Memory B cell (primary cell): Measurements from ENCODE around the gene MTPN.

Experiments used
- ATAC-seq: fragments of 150-1000 bp; cut with Tn5 transposase; 2 replicates; pipeline ENCODE4 v1.10.0; 2021; ENCODE audit warnings: low read depth, mild to moderate bottlenecking, moderate library complexity
- DNase-seq, 2 donors: peaks; one replicate each; pipeline ENCODE4 v3.0.0; 2022; ENCODE audit warnings: low spot score in 2 of 2
- H3K27ac Mint-ChIP-seq: one replicate; pipeline ENCODE4 v1.8.0; 2022; ENCODE audit warnings: mild to moderate bottlenecking, moderate library complexity, mixed read lengths
- H3K27me3 Mint-ChIP-seq: one replicate; pipeline ENCODE4 v1.8.0; 2022; ENCODE audit warnings: mixed read lengths
- H3K36me3 Mint-ChIP-seq: one replicate; pipeline ENCODE4 v1.8.0; 2022; ENCODE audit warnings: mild to moderate bottlenecking, mixed read lengths
- H3K4me1 Mint-ChIP-seq: one replicate; pipeline ENCODE4 v1.8.0; 2022; ENCODE audit warnings: mixed read lengths
- H3K4me3 Mint-ChIP-seq: one replicate; pipeline ENCODE4 v1.8.0; 2022; ENCODE audit warnings: mild to moderate bottlenecking, moderate library complexity, mixed read lengths
- H3K9me3 Mint-ChIP-seq: one replicate; pipeline ENCODE4 v1.8.0; 2022; ENCODE audit warnings: mixed read lengths

The MTPN gene

GRCh38 chr7:135958173-135958572, 19.0 kb downstream of the MTPN start:
- Mint-ChIP-seq H3K36me3 (peaks cover 24% of the 10 kb centered on the region), H3K9me3 (no peaks in the 10 kb centered on the region), H3K27me3 (no peaks in the 10 kb centered on the region), H3K4me1 (peaks cover 50% of the 10 kb centered on the region), H3K27ac (peak overlapping the region; percentile 24), H3K4me3 (no peak overlapping the region)
- DNase-seq, result no peak
- no peak for ATAC-seq

GRCh38 chr7:135957627-135958026, 19.5 kb downstream of the MTPN start:
- Mint-ChIP-seq H3K27ac (peak overlapping the region; percentile 46), H3K36me3 (peaks cover 27% of the 10 kb centered on the region), H3K4me1 (peaks cover 49% of the 10 kb centered on the region), H3K9me3 (no peaks in the 10 kb centered on the region), H3K4me3 (no peak overlapping the region), H3K27me3 (no peaks in the 10 kb centered on the region)
- DNase-seq (no peak), ATAC-seq (peak; percentile 56)

DNA sequence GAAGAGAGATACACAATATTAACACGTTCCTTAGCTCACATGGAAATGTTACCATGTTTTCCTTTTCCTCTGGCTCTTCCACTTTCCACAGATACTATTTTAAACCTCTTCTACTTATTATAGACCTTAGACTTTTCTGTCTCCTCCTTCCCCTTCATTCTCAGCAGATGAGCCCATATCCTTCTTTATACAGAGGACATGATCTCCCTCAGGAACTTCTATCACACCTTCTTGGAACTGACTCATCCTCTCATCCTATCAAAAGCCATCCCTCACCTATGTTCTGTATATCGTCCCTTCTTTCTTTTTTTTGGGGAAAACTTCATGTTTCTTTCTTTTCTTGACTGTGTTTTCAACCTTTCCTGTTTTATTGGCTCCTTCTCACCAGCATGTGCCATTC, 20.8 kb downstream of the MTPN start:
- no peak overlapping the region for H3K4me3 Mint-ChIP-seq
- peak overlapping the region; percentile 51 for H3K27ac Mint-ChIP-seq
- peaks cover 46% of the 10 kb centered on the region for H3K4me1 Mint-ChIP-seq
- H3K9me3 Mint-ChIP-seq, result no peaks in the 10 kb centered on the region
- DNase-seq (no peak), ATAC-seq (no peak)
- H3K27me3 Mint-ChIP-seq, result no peaks in the 10 kb centered on the region
- H3K36me3 Mint-ChIP-seq, result peaks cover 28% of the 10 kb centered on the region

DNA sequence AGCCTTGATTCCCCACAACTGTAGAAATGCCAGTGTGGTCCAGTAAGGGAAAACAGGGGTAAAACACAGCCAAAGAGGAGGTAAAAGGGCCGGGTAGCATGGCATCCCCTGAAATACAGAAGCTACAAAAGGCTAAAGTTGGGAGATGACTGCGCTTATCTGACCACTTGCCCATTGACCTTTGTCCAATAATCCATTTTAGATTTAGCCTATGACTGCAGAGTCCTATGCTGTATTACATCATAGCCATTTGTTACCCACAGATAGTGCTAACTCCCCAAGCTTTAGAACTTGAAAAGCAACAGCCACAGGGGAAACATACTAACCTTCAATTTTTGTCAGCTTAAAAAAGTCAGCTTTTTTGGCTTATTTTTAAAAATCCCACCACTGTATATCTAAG, 26.2 kb downstream of the MTPN start:
- Mint-ChIP-seq H3K36me3 (peaks cover 37% of the 10 kb centered on the region), H3K4me3 (no peak overlapping the region), H3K27ac (peak overlapping the region; percentile 12), H3K9me3 (no peaks in the 10 kb centered on the region), H3K27me3 (no peaks in the 10 kb centered on the region), H3K4me1 (peaks cover 41% of the 10 kb centered on the region)
- ATAC-seq (no peak), DNase-seq (no peak)

DNA sequence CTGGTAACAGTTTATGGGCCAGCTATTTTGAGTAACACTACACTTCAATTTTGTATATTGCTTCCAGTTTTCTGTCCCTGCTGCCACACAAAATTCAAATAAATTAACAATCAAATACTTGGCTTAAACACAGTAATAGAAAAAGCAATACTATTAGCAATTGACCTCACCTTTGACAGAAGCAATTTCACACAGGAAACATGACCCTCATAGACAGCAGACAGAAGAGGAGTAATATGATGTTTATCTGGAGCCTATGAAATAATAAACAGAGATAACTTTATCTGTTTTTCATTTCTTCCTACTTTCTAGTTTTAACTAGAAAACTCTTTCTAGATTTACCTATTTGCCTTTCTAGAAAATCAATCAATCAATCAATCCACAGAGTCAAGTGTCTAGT, 26.7 kb downstream of the MTPN start:
- H3K27ac Mint-ChIP-seq, result peak overlapping the region; percentile 12
- H3K36me3 Mint-ChIP-seq, result peaks cover 35% of the 10 kb centered on the region
- ATAC-seq, result no peak
- H3K27me3 Mint-ChIP-seq, result no peaks in the 10 kb centered on the region
- no peak for DNase-seq
- peaks cover 38% of the 10 kb centered on the region for H3K4me1 Mint-ChIP-seq
- H3K4me3 Mint-ChIP-seq, result no peak overlapping the region
- no peaks in the 10 kb centered on the region for H3K9me3 Mint-ChIP-seq

DNA sequence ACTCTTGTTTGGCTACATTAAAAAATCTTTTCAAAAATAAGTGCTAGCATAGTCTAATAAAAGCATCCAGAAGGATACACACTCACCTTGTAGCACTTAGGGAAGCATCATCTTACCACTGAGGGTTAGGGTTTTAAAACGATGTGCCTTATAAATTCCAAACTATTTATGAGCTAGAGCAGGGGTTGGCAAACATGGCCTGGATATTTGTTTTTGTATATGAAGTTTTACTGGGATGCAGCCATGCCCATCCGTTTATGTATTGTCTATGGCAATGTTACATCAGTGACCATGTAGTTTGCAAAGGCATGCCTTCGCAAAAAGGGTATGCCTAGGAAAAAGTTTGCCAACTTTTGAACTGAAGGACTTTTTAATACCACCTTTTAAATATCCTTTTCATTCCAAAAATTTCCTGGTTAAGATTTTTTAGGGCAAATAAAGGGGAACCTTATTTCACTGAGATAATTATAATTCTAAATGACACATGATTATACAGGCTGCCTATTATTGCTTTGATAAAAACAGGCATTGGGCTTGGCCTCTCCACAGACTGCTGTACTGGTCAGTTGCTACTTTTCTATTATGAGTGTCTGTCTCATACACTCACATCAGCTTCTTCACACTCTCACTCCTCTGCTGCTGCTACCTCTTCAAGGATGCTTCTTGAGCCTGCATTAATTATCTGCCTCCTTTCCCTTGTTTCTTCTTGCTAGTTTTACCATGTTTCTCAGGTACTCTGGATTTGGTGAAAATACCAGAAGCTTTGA, 30.7 kb downstream of the MTPN start:
- Mint-ChIP-seq H3K27ac (no peak overlapping the region), H3K36me3 (peaks cover 26% of the 10 kb centered on the region), H3K9me3 (no peaks in the 10 kb centered on the region), H3K27me3 (no peaks in the 10 kb centered on the region), H3K4me3 (no peak overlapping the region), H3K4me1 (peaks cover 28% of the 10 kb centered on the region)
- ATAC-seq, result no peak
- DNase-seq, result no peak

- H3K4me3 Mint-ChIP-seq, result no peak overlapping the region
- DNase-seq (no peak), ATAC-seq (no peak)
- H3K4me1 Mint-ChIP-seq, result peaks cover 23% of the 10 kb centered on the region
- H3K9me3 Mint-ChIP-seq, result no peaks in the 10 kb centered on the region
- H3K27ac Mint-ChIP-seq, result no peak overlapping the region
- H3K27me3 Mint-ChIP-seq, result no peaks in the 10 kb centered on the region
- H3K36me3 Mint-ChIP-seq, result peaks cover 17% of the 10 kb centered on the region
These were observed 32.4 kb downstream of the MTPN start for GRCh38 chr7:135944753-135945152.

GRCh38 chr7:135943134-135943879, 33.9 kb downstream of the MTPN start:
- Mint-ChIP-seq H3K27me3 (no peaks in the 10 kb centered on the region), H3K4me3 (no peak overlapping the region), H3K9me3 (no peaks in the 10 kb centered on the region), H3K36me3 (peaks cover 13% of the 10 kb centered on the region), H3K27ac (peak overlapping the region; percentile 67), H3K4me1 (peaks cover 29% of the 10 kb centered on the region)
- ATAC-seq, result no peak
- no peak for DNase-seq

DNA sequence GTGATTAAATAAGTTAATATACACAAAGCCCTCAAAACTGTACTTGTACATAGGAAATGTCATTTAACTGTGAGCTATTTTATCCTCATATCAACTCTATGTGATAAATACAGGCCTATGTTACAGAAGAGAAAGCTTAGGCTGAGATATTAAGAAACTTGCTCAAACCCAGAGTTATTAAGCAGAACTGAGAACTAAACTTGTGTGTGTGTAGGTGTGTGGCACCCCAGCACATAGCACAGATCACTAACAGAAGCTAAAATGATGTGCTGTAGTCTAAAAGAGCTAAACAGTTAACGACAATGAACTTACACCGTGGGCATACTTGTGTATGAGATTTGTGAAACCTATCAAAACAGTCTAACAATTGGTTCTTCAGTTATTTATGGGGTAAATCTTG, 34.5 kb downstream of the MTPN start:
- Mint-ChIP-seq H3K27me3 (no peaks in the 10 kb centered on the region), H3K4me3 (no peak overlapping the region), H3K4me1 (peaks cover 32% of the 10 kb centered on the region)

DNA sequence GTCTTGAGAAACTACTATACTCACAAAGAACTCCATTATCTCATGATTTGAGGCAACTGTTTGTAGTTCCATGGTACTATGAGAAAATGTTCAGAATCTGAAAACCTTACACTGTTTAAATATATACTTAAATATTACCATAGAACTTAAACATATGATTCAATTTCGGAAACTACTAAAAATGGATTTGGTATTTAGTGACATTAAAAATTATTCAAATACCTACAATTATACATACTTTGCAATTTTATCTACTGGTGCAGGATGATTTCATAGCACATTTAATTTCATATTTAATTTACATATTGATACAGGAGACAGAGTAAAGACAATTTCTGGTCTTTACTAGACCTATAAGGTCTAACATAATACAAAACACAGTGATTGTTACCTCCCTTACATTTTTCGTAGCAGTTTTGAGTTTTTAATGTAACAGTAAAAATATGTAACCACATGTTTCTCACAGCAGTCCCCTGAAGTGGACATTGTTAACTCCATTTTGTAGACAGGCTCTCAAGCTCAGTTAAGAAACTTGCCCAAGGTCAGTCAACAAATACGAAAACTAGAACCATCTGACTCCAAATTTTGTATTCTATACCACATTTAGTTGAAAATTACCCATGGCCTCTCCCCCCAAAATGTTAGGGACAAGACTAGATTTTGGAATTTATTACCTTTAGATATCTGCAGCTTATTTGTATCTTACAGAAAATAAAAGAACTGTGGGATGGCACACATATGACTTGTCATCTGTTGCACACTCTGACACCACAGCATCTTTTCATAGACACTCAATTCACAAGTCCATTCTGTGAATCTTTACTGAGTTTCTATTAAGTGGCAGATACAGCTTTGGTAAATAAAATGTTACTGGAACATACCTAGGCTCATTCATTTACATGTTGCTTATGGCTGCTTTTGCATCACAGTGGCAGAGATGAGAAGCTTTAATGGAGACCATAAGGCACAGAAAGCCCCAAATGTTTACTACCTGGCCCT, 36.8 kb downstream of the MTPN start:
- peaks cover 43% of the 10 kb centered on the region for H3K4me1 Mint-ChIP-seq
- peak overlapping the region; percentile 70 for H3K27ac Mint-ChIP-seq
- H3K27me3 Mint-ChIP-seq, result no peaks in the 10 kb centered on the region
- peaks cover 5% of the 10 kb centered on the region for H3K36me3 Mint-ChIP-seq
- H3K4me3 Mint-ChIP-seq, result no peak overlapping the region
- ATAC-seq, result no peak
- no peak for DNase-seq
- no peaks in the 10 kb centered on the region for H3K9me3 Mint-ChIP-seq

More for the DNA sequence above, 34.5 kb downstream of the MTPN start:
- Mint-ChIP-seq H3K36me3 (peaks cover 9% of the 10 kb centered on the region), H3K9me3 (no peaks in the 10 kb centered on the region), H3K27ac (peak overlapping the region; percentile 67)
- no peak for ATAC-seq
- no peak for DNase-seq

- peak; percentile 21 for ATAC-seq
- peak overlapping the region; percentile 63 for H3K27ac Mint-ChIP-seq
- DNase-seq, result no peak
- no peak overlapping the region for H3K4me3 Mint-ChIP-seq
- no peaks in the 10 kb centered on the region for H3K27me3 Mint-ChIP-seq
- H3K4me1 Mint-ChIP-seq, result peaks cover 50% of the 10 kb centered on the region
- no peaks in the 10 kb centered on the region for H3K9me3 Mint-ChIP-seq
- H3K36me3 Mint-ChIP-seq, result peaks cover 9% of the 10 kb centered on the region
These were observed 37.8 kb downstream of the MTPN start for GRCh38 chr7:135939261-135939812.

GRCh38 chr7:135938563-135938962, 38.6 kb downstream of the MTPN start:
- Mint-ChIP-seq H3K27me3 (no peaks in the 10 kb centered on the region), H3K36me3 (peaks cover 14% of the 10 kb centered on the region), H3K4me3 (no peak overlapping the region), H3K27ac (peak overlapping the region; percentile 63), H3K9me3 (no peaks in the 10 kb centered on the region), H3K4me1 (peaks cover 57% of the 10 kb centered on the region)
- ATAC-seq, result no peak
- DNase-seq, result no peak

GRCh38 chr7:135938086-135938485, 39.1 kb downstream of the MTPN start:
- peaks cover 15% of the 10 kb centered on the region for H3K36me3 Mint-ChIP-seq
- peak overlapping the region; percentile 63 for H3K27ac Mint-ChIP-seq
- no peak overlapping the region for H3K4me3 Mint-ChIP-seq
- H3K27me3 Mint-ChIP-seq, result no peaks in the 10 kb centered on the region
- peaks cover 62% of the 10 kb centered on the region for H3K4me1 Mint-ChIP-seq
- no peaks in the 10 kb centered on the region for H3K9me3 Mint-ChIP-seq
- DNase-seq (no peak), ATAC-seq (no peak)
